ENCODE measurements around the gene TAF7.

- no peak for TF ChIP-seq CTCF (IDR thresholded peaks at IDR 0.05)
- TF ChIP-seq ZFX (IDR thresholded peaks at IDR 0.05; ENCODE audit: borderline replicate concordance), result no peak
Observed at GRCh38 chr5:141351591-141351990, 31.0 kb upstream of the TAF7 start.
